B cell (primary cell): ENCODE data around the gene LRP1-AS. TPM values are rescaled to one million over a fixed set of nuclear protein-coding genes. Genes with fewer than 3 reads are reported as not detected.

Source experiments
- ATAC-seq: fragments of 200-7000 bp; cut with Tn5 transposase; one replicate; pipeline ENCODE4 v1.10.0; 2021; ENCODE audit warnings: low read depth, mild to moderate bottlenecking, moderate number of reproducible peaks, moderate library complexity
- CTCF ChIA-PET: fragments of 350-600 bp; sonication (Branson Sonifier 250); formaldehyde crosslinking; loops from one replicate; lab custom pipeline; 2021; ENCODE audit warnings: antibody characterized with exemption, inconsistent platforms; lab: Charles Lee
- POLR2A ChIA-PET: fragments of 350-600 bp; sonication (Branson Sonifier 250); formaldehyde crosslinking; loops from one replicate; lab custom pipeline; 2021; ENCODE audit warnings: antibody characterized with exemption; lab: Charles Lee
- DNase-seq: peaks from one replicate; pipeline ENCODE4 v3.0.0; 2013
- H2AFZ ChIP-seq: 2 replicates; pipeline ENCODE4 v1.6.1; 2012; ENCODE audit warnings: mild to moderate bottlenecking, low read depth, low read length; ENCODE audit not compliant: insufficient read depth, poor library complexity, severe bottlenecking
- H3K27ac ChIP-seq, 2 donors: 1 replicate in 1 of 2; 2 replicates in 1 of 2; pipeline ENCODE4 v1.5.1; 2012 to 2013; ENCODE audit warnings: low read length in 2 of 2, mild to moderate bottlenecking in 2 of 2, moderate library complexity in 1 of 2
- H3K27me3 ChIP-seq, 4 experiments: fragments of 200-600 bp in 1 of 4; sonication (generic) in 1 of 4; replicated peaks in 1 of 4; 1 replicate in 2 of 4; 2 replicates in 2 of 4; pipeline versions ENCODE4 v1.6.1 to v1.7.0; 2013 to 2016; ENCODE audit warnings: low read length in 3 of 4, mild to moderate bottlenecking in 2 of 4, mixed read lengths in 1 of 4, moderate library complexity in 1 of 4; ENCODE audit not compliant: insufficient read depth in 4 of 4, control insufficient read depth in 3 of 4; ENCODE audit errors: control extremely low read depth in 1 of 4
- H3K36me3 ChIP-seq, 2 experiments: replicated peaks in 1 of 2; 1 replicate in 1 of 2; 2 replicates in 1 of 2; pipeline versions ENCODE4 v1.6.1 to v1.7.1; 2013; ENCODE audit warnings: low read length in 1 of 2; ENCODE audit not compliant: insufficient read depth in 2 of 2, control insufficient read depth in 1 of 2; ENCODE audit errors: control extremely low read depth in 1 of 2, extremely low read depth in 1 of 2
- H3K4me1 ChIP-seq, 2 donors: fragments of 200-600 bp in 1 of 2; sonication (generic) in 1 of 2; 1 replicate in 1 of 2; 2 replicates in 1 of 2; pipeline versions ENCODE4 v1.5.1 to v1.6.1; 2013 to 2017; ENCODE audit warnings: low read length in 2 of 2; ENCODE audit not compliant: control insufficient read depth in 2 of 2, insufficient read depth in 2 of 2
- H3K4me2 ChIP-seq: replicated peaks from 2 replicates; pipeline ENCODE3; 2012; ENCODE audit warnings: mild to moderate bottlenecking, low read depth, low read length; ENCODE audit not compliant: poor library complexity, severe bottlenecking
- H3K4me3 ChIP-seq, 5 experiments: fragments of 200-600 bp in 1 of 5; sonication (generic) in 1 of 5; 1 replicate in 3 of 5; 2 replicates in 2 of 5; pipeline versions ENCODE4 v1.5.1 to v1.7.0; 2011 to 2016; ENCODE audit warnings: low read length in 4 of 5, mild to moderate bottlenecking in 4 of 5, low read depth in 2 of 5, control low read depth in 1 of 5, moderate library complexity in 1 of 5; ENCODE audit not compliant: insufficient read depth in 1 of 5; ENCODE audit errors: control extremely low read depth in 1 of 5, extremely low read depth in 1 of 5
- H3K79me2 ChIP-seq: fragments of 200-600 bp; sonication (generic); one replicate; pipeline ENCODE4 v1.6.0; 2016; ENCODE audit warnings: low read length; ENCODE audit not compliant: control insufficient read depth, insufficient read depth
- H3K9ac ChIP-seq: fragments of 200-600 bp; sonication (generic); 2 replicates; pipeline ENCODE4 v1.6.1; 2017; ENCODE audit warnings: mild to moderate bottlenecking, low read length, moderate library complexity
- H3K9me3 ChIP-seq, 3 donors: one replicate each; pipeline versions ENCODE4 v1.6.1 to v1.7.1; 2013; ENCODE audit warnings: low read length in 2 of 3; ENCODE audit not compliant: control insufficient read depth in 2 of 3, insufficient read depth in 1 of 3; ENCODE audit errors: control extremely low read depth in 1 of 3
- H4K20me1 ChIP-seq: 2 replicates; pipeline ENCODE4 v1.6.0; 2012; ENCODE audit warnings: mild to moderate bottlenecking, low read length; ENCODE audit not compliant: insufficient read depth, control insufficient read depth, poor library complexity, severe bottlenecking
- H3K27ac Mint-ChIP-seq: one replicate; pipeline ENCODE4 v1.8.0; 2021; ENCODE audit warnings: mixed read lengths
- H3K27me3 Mint-ChIP-seq: one replicate; pipeline ENCODE4 v1.8.0; 2021; ENCODE audit warnings: mixed read lengths
- H3K4me1 Mint-ChIP-seq: one replicate; pipeline ENCODE4 v1.8.0; 2021; ENCODE audit warnings: mixed read lengths
- H3K4me3 Mint-ChIP-seq: one replicate; pipeline ENCODE4 v1.8.0; 2021; ENCODE audit warnings: mixed read lengths
- H3K9me3 Mint-ChIP-seq: one replicate; pipeline ENCODE4 v1.8.0; 2022; ENCODE audit warnings: mixed read lengths; ENCODE audit not compliant: insufficient read depth
- CTCF ChIP-seq: fragments of 200-600 bp; IDR thresholded peaks from one replicate; pipeline ENCODE4 v1.8.0; 2022; ENCODE audit warnings: antibody characterized with exemption, mild to moderate bottlenecking
- EZH2 ChIP-seq: IDR thresholded peaks from 2 replicates; pipeline ENCODE4 v1.6.1; 2012; ENCODE audit warnings: borderline replicate concordance, low read depth, mild to moderate bottlenecking, moderate library complexity, low read length; ENCODE audit not compliant: insufficient read depth, poor library complexity, severe bottlenecking
- WGBS: methylation state at CpG from one replicate; pipeline ENCODE4 v1.1.5; 2013; ENCODE audit warnings: missing lambda C conversion rate; ENCODE audit not compliant: insufficient coverage; 5-methylcytosine and 5-hydroxymethylcytosine counted together
- intact Hi-C: fragments of 100-400 bp; cut with micrococcal nuclease; formaldehyde crosslinking; loops from one replicate; pipeline ENCODE4 v1.10.0; 2022
- polyA plus RNA-seq: library from polyadenylated mRNA; depleted of rRNA; stranded (reverse); fragments of >200 nt; gene quantifications from 2 replicates; pipeline ENCODE4 v1.2.3, GENCODE V29; 2012
- total RNA-seq, 2 donors: library from RNA; stranded (reverse); fragments of 120-200 nt in 1 of 2; gene quantifications; 1 replicate in 1 of 2; 2 replicates in 1 of 2; pipeline versions ENCODE4 v1.2.3 to v1.2.4, GENCODE V29; 2013 to 2022

LRP1-AS gene
- total and polyA plus RNA-seq, 2 donors (not counting 1 experiment from before 2014, with no cell fraction given), result not detected

DNA sequence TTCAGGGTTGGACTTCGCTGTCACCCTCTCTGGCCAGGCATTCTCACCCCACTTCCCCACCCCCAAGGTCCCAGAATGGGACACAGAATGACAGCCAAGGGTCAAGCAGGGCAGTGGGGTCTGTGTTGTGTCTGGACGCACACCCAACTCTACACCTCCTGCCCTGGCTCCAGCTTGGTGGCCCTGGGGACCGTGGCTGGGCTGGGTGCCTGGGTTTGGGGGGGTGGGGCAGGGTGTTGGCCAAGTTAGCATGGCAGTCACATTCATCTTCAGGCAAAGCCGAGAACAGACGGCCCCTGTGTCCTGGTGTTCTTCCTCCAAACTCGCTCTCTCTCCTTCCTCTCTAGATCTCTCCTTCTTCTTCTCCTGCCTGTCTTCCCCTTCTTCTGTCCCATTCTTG, 13.5 kb downstream of the LRP1-AS start:
- Histone ChIP-seq H3K4me1 (peaks cover 2 to 3% of the 10 kb centered on the region in 2 donors), H3K27me3 (peaks cover 0 to 9% (median 3%) of the 10 kb centered on the region in 4 experiments), H3K4me3 (no peak overlapping the region), H2AFZ (no peak overlapping the region), H3K4me2 (no peak overlapping the region), H4K20me1 (no peaks in the 10 kb centered on the region), H3K9ac (no peak overlapping the region), H3K79me2 (no peaks in the 10 kb centered on the region), H3K36me3 (no peaks in the 10 kb centered on the region), H3K9me3 (no peaks in the 10 kb centered on the region), H3K27ac (no peak overlapping the region)
- 82% methylated on average over 4 of the region's 6 CpGs for WGBS
- Mint-ChIP-seq H3K4me3 (no peak overlapping the region), H3K4me1 (peaks cover 9% of the 10 kb centered on the region), H3K27me3 (peaks cover 14% of the 10 kb centered on the region), H3K9me3 (no peaks in the 10 kb centered on the region), H3K27ac (no peak overlapping the region)
- ChIA-PET POLR2A (no interaction called here), CTCF (interaction anchor here (1.9 kb wide), 1 partner anchor 10 kb away, joined by 6 read pairs; no protein-coding TSS in a partner anchor)
- no peak for TF ChIP-seq CTCF
- no peak for TF ChIP-seq EZH2
- DNase-seq (no peak), ATAC-seq (no peak)
- intact Hi-C loops, result no loop called here

DNA sequence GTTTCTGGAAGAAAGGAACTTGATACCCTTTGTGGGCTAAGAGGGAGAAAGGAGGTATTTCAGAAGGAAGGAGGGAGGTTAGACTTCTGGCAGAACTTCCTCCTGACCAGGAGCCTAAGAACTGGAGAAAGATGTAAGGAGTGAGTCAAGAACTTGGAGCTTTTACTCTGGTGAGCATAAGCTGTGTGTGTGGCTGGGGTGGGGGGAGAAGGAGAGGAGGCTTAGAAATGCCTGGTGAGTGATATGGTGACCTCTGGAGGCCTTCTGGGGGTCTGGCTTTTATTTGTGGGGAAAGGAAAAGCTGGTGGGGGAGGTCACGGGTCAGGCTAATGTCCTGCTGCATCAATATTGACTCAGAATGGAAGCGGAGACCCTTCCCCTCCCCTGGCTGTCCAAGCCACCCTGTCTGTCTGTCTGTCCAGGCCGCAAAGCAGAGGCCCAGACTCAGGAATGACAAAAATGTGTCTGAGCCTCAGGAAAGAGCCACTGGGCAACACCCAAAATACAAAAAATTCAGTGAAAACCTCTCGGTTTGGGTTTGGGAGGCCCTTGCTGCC, 14.3 kb downstream of the LRP1-AS start:
- no peaks in the 10 kb centered on the region for H3K79me2 ChIP-seq
- WGBS, result 92% methylated on average over 3 of the region's 4 CpGs
- no peak overlapping the region for H3K4me2 ChIP-seq
- no peaks in the 10 kb centered on the region for H3K9me3 ChIP-seq
- TF ChIP-seq EZH2 (no peak), CTCF (no peak)
- DNase-seq (no peak), ATAC-seq (no peak)
- H3K4me3 Mint-ChIP-seq, result no peak overlapping the region
- no peak overlapping the region for H3K27ac ChIP-seq
- H3K4me1 Mint-ChIP-seq, result peaks cover 9% of the 10 kb centered on the region
- H3K4me1 ChIP-seq, result peaks cover 6 to 8% of the 10 kb centered on the region in 2 donors
- no peak overlapping the region for H3K9ac ChIP-seq
- H2AFZ ChIP-seq, result no peak overlapping the region
- H3K27me3 ChIP-seq, result peaks cover 0 to 13% (median 3%) of the 10 kb centered on the region in 4 experiments
- no peak overlapping the region for H3K27ac Mint-ChIP-seq
- H3K36me3 ChIP-seq, result no peaks in the 10 kb centered on the region
- no peaks in the 10 kb centered on the region for H3K9me3 Mint-ChIP-seq
- ChIA-PET POLR2A (no interaction called here), CTCF (interaction anchor here (0.5 to 1.1 kb wide), 2 partner anchors 31 to 41 kb away, joined by 3 to 6 read pairs; no protein-coding TSS in a partner anchor)
- peaks cover 14% of the 10 kb centered on the region for H3K27me3 Mint-ChIP-seq
- intact Hi-C loops, result no loop called here
- no peak overlapping the region for H3K4me3 ChIP-seq
- no peaks in the 10 kb centered on the region for H4K20me1 ChIP-seq
